IPS DF 4.7 (cell line): ENCODE results near the gene CIAO2A.
A peak's percentile ranks its signal among the peaks of the same experiment; 100 is the strongest.
"Not testable (repeated sequence)": the region's sequence is repeated elsewhere in the genome, so short reads cannot be mapped to it uniquely, and the experiment has no call there.

Source experiments
- DNase-seq: peaks from one replicate; pipeline ENCODE4 v3.0.0-alpha.2; 2013; ENCODE audit warnings: low spot score; ENCODE audit errors: extremely low read depth

CIAO2A gene, protein sequence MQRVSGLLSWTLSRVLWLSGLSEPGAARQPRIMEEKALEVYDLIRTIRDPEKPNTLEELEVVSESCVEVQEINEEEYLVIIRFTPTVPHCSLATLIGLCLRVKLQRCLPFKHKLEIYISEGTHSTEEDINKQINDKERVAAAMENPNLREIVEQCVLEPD

DNA sequence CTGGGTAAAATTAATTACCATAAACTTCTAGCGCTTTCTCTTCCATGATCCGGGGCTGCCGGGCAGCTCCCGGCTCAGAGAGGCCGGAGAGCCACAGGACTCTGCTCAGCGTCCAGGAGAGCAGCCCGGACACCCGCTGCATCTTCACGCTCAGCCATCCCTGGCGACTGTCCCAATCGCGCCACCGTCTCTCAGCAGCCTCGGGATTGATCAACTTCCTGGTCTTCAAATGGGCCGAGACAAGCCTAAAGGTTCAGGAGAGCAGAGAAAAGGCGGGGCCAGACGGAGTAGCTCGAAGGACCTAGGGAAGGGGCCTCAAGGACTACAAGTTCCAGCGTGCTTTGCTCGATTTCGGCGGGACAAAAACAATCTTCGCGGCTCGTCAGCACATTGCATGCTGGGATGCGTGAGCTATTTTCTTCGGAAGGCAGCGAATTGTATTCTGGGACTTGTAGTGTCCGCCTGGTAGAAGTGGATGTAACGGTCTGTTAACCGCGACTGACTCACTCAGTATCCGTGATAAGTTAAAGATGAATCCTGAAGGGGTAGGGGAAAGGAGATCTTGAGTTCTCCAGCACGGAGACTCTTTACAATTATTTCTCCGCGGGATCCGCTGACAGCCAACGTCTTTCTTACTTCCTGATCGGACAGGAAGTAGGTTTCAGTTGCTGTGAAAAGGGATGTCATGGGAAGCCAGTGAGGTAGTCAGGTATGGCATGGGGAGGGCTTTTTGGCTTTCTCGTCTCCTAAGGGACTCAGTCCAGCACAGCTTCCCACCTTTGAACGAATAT is at the start of gene CIAO2A:
CIAO2A (minus strand) TSS at position 212 of the 791 bp plus-strand sequence; CDS start at position 142, 70 bp downstream.
- DNase-seq: peak; percentile 99

DNA sequence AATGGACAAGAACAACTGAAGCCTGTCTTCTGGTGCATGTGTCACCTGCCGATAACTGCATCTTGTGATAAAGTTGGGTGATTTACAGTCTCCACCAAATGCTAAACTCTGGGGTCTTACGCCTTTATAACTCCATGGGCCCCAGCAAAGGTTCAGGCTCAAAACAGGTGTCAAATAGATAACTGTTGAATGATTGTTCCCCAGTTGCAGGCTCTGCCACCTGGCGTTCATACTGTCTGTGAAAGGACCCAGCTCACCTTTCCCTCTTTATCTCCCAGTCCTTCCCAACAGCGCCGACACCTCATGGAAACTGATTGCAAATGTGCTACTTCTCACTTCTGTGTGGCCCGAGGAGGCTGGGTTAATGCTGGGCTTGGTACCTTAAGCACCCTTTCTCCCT is 49.6 kb upstream of the CIAO2A start:
- no peak for DNase-seq

DNA sequence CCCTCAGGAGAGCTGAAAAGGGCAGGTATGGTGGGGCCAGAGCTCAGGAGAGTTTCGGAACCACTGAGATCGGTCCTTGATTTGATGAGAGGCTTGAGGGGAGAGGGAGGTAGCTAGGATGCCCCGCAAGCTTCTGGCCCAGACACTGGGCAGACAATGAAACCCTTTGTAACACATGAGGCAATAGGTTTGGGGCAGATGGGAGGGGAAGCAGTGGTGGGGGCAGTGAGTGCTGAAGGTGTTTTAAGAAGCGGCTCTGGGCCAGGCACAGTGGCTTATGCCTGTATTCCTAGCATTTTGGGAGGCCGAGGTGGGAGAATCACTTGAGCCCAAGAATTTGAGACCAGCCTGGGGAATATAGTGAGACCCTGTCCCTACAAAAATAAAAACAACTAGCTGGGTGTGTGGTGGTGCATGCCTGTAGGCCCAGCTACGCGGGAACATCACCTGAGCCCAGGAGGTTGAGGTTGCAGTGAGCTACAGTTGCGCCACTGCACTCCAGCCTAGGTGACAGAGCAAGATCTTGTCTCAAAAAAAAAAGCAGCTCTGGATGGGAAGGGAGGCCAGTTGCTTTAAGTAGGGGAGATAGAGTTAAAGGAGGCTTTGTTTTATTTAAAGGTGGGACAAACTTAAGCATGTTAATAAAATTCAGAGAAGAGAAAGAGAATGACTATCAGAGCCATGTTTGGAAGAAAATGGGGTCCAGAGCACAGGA is 48.3 kb upstream of the CIAO2A start:
- no peak for DNase-seq

DNA sequence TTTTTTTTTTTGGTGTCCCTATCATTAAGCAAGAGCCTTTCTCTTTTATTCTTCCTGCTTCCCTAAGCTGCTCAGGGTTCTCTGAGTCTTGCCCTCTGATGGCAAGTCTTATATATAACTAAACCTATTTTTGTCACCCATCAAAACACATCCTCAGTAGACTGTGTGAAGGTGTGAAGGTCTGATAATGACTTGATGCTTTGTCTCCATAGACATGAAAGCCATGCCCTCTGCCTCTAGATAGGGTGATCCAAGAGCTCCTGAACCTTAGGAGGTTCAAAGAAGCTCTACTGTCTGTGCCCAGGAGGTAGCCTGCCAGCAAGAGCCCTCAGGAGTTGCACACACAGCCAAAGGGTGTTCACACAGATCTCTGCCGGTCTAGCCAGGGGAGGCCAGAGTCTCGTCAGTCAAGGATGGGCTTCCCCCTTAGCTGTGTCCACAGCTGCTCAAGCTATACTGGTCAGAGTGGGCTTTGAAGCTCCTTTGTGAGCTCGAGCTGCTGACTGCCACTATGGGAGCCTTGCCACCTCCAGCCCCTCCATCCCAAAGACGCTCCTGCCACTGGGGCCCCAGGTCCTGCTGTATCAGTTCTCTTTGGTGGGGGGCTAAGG is 44.8 kb upstream of the CIAO2A start:
- no peak for DNase-seq

DNA sequence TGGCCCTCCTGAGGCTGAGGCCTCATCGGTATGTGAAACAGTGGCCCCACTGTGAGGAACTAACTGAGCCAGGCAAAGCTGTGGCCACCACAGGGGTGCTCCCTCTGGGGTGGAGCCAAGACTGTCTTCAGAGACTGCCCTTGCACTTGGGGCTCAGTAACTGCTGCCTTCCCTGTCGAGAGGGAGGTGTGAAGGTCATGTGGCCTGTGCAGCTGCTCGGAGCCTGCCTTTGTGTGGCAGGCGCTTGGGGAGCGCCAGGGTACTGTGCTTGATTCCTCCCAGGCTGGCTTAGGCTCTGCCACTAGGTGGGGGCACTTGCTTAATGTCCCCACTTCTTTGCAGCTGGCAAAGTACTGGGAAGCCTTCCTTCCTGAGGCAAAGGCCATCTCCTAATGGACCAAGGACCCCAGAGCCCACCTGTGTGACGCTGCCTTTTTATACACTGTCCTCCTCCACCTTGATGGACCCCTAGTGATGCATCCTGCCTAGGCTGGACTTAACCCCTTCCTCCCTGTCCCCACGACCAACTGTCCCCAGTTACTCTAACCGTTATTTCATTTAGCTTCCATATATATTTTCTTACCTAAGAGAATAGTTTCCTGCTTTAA is 43.7 kb upstream of the CIAO2A start:
- no peak for DNase-seq

DNA sequence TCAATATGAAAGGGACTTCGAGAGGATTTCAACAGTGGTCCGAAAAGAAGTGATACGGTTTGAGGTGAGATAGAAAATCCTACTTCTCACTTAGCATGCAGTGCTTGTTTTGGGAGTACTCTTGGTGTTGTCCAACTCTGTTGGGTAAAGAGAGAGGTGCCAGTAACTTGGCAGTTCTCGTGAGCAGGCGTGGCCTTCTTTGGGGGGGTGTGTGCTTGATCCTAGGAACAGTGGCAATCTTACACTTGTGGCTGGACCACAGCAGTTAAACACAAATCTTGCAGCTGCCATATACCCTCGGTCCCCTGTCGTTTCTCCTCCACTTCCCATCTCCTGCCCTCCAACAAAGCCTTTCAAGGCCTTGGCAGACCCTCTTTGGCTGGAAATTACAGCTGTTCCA is 42.7 kb upstream of the CIAO2A start:
- no peak for DNase-seq

DNA sequence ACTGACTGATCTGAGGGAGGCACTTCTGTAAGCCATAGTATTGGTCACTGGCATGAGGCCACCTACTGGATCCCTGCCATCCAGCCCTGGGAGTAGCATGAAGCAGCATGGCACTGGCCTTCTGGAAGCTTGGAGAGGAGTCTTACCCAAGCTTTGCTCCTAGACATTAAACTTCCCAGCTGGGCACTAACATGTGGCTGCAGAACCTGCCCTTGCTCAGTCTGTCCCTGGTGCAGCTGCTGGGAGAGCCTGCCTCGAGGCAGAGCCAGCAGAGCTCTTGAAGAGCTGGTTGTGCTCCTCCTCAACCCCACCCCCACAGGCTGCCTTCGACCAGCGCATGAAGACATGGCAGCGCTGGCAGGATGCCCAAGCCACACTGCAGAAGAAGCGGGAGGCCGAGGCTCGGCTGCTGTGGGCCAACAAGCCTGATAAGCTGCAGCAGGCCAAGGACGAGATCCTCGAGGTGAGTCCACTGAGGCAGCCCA is 40.7 kb upstream of the CIAO2A start:
- no peak for DNase-seq

DNA sequence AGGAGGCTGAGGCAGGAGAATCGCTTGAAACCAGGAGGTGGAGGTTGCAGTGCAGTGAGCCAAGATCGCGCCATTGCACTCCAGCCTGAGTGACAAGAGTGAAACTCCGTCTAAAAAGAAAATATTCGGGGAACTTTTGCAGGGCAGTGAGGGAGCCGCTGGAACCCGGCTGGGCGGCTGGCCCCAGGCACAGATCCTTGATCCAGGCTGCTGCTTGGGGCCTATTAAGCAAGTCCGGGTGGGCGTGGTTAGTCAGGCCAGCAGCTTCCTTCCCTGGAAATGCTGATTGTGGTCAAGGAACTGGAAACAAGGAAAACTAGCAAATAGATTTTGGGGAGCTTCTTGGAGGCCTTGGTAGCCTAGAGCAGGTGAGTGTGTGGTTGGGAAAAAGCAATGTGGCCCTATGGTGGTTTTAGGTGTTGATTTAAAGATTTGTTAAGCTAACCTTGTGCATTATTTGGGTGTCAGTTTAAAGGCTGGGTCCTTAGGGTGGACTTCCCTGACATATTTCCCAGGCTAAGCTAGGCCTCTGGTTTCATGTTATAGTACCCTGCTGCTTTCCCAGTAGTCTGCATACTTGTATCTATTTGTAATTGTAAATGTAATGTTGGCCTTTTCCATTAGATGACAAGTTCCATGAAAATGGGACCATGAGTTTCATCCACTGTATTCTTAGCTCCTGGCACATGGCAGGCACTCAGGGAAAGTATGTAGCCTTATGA is 40.1 kb upstream of the CIAO2A start:
- DNase-seq: no peak

DNA sequence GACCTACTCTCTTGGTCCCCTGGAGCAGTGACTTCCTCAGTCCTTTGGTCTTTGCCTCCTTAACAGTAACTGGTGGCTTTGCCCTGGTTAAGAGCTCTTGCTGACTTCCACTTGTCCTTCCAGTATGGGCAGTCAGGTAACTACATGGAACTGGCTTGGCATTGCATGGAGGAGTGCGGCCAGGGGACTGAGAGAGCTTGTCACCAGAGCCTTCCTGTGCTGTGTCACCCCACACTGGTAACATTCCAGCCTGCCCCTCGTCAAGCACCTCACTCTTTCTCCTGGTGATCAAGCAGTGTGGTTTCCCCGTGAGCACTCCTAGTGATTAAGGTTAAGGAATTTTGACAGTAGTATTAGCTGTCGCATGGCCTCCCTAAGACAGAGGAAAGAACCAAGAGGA is 38.6 kb upstream of the CIAO2A start:
- DNase-seq: no peak

DNA sequence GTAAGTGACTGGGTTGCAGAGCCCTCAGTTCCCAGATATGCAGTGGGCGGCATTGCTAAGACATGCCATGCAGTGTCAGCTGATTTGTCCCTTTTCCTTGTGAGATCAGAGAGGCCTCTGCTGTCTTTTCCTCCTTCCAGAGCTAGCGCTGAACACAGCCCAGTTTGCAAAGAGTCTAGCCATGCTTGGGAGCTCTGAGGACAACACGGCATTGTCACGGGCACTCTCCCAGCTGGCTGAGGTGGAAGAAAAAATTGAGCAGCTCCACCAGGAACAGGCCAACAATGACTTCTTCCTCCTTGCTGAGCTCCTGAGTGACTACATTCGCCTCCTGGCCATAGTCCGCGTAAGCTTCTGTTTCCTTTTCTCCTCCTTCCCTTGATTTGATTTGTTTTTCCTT is 37.9 kb upstream of the CIAO2A start:
- DNase-seq: no peak

DNA sequence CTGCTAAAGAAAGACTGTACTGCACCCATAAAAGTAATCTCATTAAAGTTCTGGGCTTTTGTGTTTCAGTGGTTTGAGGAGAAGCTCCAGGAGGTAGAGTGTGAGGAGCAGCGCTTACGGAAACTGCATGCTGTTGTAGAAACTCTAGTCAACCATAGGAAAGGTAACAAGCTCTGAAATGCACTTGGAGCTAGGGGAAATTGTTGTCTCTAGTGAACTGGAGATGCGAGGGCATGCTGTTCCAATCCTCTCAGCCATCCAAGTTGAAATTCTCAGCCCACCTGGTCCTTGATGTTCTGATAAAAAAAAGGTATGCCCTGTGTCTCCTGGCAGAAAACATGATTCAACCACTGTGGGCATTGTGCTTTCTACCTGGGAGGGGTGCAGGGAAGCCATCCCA is 36.5 kb upstream of the CIAO2A start:
- DNase-seq: no peak

DNA sequence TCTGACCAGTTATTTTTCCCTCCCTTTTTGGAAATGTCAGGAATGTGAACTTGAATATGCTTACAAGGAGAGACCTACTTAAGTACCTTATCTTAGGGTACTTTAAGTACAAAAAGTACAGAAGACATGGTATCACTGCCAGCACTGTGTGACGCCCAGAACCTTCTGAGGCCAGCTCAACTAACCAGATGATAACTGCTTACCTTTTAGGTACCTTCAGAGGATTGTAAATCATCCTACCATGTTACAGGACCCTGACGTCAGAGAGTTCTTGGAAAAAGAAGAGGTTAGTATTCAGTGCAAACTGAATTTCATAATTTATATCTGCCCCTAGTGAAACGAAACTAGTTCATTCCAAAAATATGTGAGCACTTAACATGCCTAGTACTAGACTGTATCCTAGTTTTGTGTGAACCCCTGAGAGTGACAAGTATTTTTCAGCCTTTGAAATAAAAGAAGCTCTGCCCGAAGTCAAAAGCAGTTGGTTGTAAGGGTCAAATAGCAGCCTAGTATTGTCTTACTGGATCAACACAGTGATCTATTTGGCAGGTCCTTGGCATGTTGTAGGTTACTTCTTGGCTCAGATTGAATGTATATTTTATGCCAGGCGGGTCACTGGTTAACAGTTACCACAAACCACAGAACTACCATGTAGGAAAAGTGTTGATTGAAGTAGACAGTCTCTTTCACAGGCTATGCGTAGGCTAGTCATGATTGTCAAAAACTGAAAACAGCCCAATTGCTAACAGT is 34.1 kb upstream of the CIAO2A start:
- no peak for DNase-seq

DNA sequence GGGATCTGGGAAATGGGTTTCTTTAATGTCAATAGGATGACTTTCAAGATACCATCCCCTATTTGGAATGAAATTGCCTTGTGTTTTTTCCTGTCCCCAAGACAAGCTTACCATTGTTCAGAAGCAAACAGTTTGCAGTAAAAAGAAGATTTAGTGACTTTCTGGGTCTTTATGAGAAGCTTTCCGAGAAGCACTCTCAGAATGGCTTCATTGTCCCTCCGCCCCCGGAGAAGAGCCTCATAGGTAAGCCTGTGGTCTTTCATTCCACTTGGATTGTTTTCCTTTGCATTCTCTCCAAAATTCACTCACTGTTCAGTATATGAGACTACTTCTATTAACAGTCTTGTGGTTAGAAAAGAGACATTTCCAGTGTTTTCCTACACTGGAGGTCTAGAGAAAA is 32.3 kb upstream of the CIAO2A start:
- DNase-seq: no peak

DNA sequence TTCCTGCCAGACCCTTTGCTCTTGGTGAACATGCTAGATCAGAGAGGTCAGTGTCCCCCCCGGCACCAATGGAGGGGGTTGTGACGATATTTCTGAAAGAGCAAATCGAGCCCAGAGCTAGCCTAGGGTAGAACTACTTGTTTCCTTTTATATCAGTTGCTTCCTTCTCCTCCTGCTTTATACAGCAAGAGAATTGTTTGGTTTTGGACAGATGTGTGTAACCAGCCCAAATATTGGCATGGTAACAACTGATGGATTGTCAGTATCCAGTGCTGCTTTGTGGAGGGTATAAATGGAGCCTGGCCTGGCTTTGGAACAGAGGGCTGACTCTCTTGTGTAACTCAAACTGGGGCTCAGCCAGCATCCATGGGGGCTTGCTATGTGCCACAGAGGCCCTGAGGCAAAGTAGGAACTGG is 29.3 kb upstream of the CIAO2A start:
- no peak for DNase-seq

DNA sequence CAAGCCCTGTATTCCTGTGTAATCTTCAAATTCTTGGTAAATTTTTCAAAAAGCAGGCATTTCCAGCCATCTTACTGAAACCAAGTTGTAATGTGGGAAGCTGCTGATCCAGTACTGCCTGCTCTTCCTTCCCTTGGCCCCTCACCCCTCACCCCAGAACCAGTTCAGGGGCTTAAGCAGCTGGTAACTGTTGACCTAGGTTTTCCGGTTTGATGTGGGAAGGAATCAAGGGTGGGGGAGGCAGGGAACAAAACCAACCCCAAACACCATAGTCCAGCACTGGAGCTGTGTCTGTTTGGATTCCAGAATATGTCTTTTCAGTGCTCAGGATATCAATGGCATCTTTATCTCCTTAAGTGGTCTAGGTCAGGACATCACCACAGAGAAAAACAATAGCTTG is 28.8 kb upstream of the CIAO2A start:
- no peak for DNase-seq

DNA sequence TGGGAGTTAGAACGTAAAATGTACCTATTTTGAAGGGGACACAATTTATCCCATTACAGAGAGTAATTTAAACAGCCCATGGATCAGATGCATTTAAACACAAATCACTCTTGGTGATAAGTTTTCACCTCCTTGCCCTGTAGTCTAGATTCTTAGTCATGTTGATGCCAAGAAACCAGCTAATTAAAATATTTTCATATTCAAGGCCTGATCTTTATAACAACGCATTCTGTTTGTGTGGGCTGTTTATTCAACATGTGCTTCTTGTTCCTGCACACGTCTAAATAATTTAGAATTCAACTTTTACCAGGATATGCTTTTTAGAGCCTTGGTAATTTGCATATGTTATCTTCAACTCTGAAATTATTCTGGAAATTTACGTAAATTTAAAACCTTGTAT is 28.0 kb upstream of the CIAO2A start:
- no peak for DNase-seq

DNA sequence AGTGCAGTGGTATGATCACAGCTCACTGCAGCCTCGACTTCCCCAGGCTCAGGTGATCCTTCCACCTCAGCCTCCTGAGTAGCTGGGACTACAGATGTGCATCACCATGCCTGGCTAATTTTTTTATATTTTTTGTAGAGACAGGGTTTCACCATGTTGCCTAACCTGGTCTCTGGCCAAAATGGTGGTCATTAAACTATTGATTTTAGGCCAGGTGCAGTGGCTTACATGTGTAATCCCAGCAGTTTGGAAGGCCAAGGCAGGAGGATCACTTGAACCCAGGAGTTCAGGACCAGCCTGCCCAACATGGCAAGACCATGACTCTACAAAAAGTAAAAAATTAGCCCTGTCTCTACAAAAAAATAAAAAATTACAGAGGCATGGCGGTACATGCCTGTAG is 26.7 kb upstream of the CIAO2A start:
- DNase-seq: not testable (repeated sequence)

DNA sequence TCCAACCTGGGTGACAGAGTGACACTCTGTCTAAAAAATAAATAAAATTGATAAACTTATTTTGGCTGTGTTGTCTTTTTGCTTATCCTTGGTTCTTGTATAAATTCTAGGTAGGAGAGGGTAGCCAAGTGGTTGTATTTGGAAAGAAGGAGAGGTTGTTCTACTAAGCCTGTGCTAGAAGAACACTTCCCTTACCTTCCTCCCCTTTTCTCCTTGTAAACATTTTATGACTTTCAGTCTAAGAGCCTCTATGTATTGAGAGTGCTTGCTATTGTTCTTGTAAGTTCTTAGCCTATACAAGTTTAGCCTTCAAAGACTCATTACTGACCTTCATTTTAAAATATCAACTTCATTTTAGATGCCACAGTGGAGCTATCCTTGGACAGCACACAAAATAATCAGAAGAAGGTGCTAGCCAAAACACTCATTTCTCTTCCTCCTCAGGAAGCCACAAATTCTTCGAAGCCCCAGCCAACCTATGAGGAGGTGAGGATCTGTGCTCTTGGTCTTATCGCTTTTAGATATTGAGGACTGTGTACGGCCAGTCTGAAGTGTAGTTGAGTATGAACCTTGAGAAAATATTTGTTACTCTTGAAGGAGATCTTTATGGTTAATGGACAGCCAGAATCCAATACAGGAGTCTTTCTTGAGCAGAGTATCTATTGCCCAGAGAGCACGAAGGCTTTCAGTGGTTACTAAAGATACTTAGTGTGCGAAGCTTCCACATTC is 24.3 kb upstream of the CIAO2A start:
- DNase-seq: no peak

DNA sequence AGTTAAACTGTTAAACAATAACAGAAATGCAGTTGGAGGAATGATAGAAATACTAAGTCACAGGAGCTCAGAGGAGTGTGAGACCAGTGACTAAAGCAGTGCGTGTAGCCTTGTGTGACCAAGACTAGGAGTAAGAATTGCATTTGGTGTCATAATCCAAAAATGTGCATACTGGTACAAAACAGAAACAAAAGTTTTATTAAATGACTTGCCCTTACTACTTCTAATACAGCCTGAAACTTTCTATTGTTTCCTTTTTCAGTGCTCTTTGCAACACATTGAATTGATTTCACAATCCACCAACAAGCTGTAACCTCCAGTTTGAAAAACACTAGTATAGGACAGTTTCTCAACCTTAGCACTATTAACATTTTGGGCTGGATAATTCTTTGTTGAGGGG is 19.3 kb upstream of the CIAO2A start:
- no peak for DNase-seq
